ENCODE results near the gene MCRS1. TPM values are rescaled to one million over a fixed set of nuclear protein-coding genes. Genes with fewer than 3 reads are reported as not detected.
A peak's percentile ranks its signal among the peaks of the same experiment; 100 is the strongest.

The MCRS1 gene
- total RNA-seq, 1 experiment from 2014 or later = 103 TPM

DNA sequence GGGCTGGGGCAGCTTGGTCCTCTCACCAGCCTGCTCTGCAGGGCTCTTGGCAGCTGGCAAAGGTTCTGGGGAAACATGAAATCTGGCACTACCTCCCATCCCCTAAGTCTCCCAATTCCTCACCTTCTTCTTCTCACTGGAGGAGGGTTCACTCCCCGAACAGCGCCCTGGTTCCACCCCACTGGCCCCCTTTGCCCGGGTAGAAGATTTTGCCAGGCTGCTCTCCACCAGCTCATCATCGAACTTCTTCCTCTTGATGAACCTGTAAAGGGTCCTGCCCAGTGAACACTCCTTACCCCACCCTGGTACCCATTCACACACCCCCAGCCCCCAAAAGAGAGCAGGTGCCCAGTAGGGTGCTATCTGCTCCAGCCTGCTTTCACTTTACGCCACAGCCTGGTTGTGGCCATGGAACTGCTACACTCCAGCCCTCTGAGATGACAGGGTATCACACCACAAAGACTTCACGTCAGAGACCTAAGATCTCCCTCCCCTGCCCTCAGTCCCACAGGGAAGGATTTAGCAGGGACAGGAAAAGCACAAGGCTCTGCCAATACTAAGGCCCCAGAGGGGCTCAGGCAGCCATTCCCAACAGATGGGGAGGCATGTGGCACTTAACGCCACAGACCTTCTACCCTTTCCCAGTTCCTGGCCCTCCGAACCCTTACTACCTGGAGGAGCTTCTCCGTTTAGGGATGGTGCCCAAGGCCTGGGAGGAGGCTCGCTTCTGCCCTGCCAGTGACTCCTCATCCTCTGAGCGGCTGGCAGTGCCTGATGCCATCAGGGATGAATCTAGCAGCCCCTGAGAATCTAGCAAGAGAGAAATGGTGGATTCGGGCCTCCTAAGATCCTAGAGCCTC is 2.3 kb downstream of the MCRS1 start:
- H3K23me2 ChIP-seq (ENCODE audit: insufficient read length, low read depth, low read length, poor library complexity, severe bottlenecking) = peaks cover 6% of the 10 kb centered on the region
- DNase-seq = no peak
- TF ChIP-seq CTCF (conservative IDR thresholded peaks at IDR 0.05) = no peak
- Mint-ChIP-seq H3K9me3 (peaks cover 0 to 3% of the 10 kb centered on the region in 2 experiments; a peak in 1 of 5 replicates), H3K27ac (no peak overlapping the region; a peak in 1 of 7 replicates), H3K36me3 (ENCODE audit: insufficient read depth in 1 of 3, low read depth in 3 of 3) (peaks cover 16 to 48% (median 43%) of the 10 kb centered on the region in 3 experiments; a peak in 6 of 7 replicates), H3K4me1 (peaks cover 2 to 14% of the 10 kb centered on the region in 2 experiments), H3K27me3 (ENCODE audit: low read depth) (no peaks in the 10 kb centered on the region; the same call in 1 of the 2 replicates), H3K4me3 (peak overlapping the region; percentile 19 to 42; a peak in 2 of 5 replicates)
- H3K23ac ChIP-seq (ENCODE audit: insufficient read length, low read depth, low read length) = no peak overlapping the region
- no peak overlapping the region for H2BK12ac ChIP-seq (ENCODE audit: insufficient read length, low read depth, low read length)
- H2BK15ac ChIP-seq (ENCODE audit: low read depth, low read length) = no peak overlapping the region
- H3K27me3 ChIP-seq (ENCODE audit: insufficient read depth, low read length) = no peaks in the 10 kb centered on the region
- H4K8ac ChIP-seq (replicated peaks; ENCODE audit: insufficient read length, low read depth, low read length) = no peak overlapping the region
- no peaks in the 10 kb centered on the region for H3K9me3 ChIP-seq (ENCODE audit: control insufficient read depth, low read depth, low read length)
- H3K4me1 ChIP-seq (ENCODE audit: insufficient read depth, low read length) = no peaks in the 10 kb centered on the region
- H2AFZ ChIP-seq (ENCODE audit: low read length) = no peak overlapping the region
- H3T11ph ChIP-seq (ENCODE audit: low read length) = no peak overlapping the region
- no peak overlapping the region for H4K5ac ChIP-seq (ENCODE audit: insufficient read length, low read depth, low read length)
- no peak overlapping the region for H3K56ac ChIP-seq (ENCODE audit: insufficient read length, low read depth, low read length)
- no peak overlapping the region for H3K27ac ChIP-seq (ENCODE audit: insufficient read length, low read depth, low read length)
- no peak overlapping the region for H4K91ac ChIP-seq (ENCODE audit: insufficient read length, low read depth, low read length)
- no peak overlapping the region for H3K4ac ChIP-seq (ENCODE audit: low read depth, low read length)
- no peak overlapping the region for H3K9ac ChIP-seq (ENCODE audit: extremely low read depth, insufficient read length, low read length)
- no peak overlapping the region for H2BK120ac ChIP-seq (ENCODE audit: low read depth, low read length, poor library complexity, severe bottlenecking)
- WGBS (ENCODE audit: extremely low coverage, insufficient read length, low lambda C conversion rate) = no CpG with 5 or more reads among the region's 12 CpGs
- H3K79me1 ChIP-seq (ENCODE audit: insufficient read depth, low read depth, low read length, poor library complexity, severe bottlenecking) = peaks cover 3% of the 10 kb centered on the region
- H3K79me2 ChIP-seq (ENCODE audit: insufficient read depth, low read length) = no peaks in the 10 kb centered on the region; the same call in 1 of the 2 replicates
- no peak overlapping the region for H3K4me2 ChIP-seq (ENCODE audit: insufficient read depth, insufficient read length, low read length)
- H2BK20ac ChIP-seq (ENCODE audit: low read depth, low read length, poor library complexity, severe bottlenecking) = no peak overlapping the region
- no peak overlapping the region for H2BK5ac ChIP-seq (ENCODE audit: insufficient read length, low read length)
- no peak overlapping the region for H2AK5ac ChIP-seq (ENCODE audit: insufficient read length, low read length)
- no peak overlapping the region for H3K18ac ChIP-seq (ENCODE audit: insufficient read length, low read depth, low read length)
- no peaks in the 10 kb centered on the region for H4K20me1 ChIP-seq (ENCODE audit: control insufficient read depth, insufficient read depth, insufficient read length)
- H3K14ac ChIP-seq (ENCODE audit: insufficient read depth, low read length) = no peak overlapping the region

Measured in H9 (cell line).